HG02840 (cell line): ENCODE results near the gene SLC44A4.

Experiments
- ATAC-seq: cut with Tn5 transposase; IDR thresholded peaks from one replicate; pipeline ENCODE4 v1.9.1; 2021; ENCODE audit warnings: mild to moderate bottlenecking, moderate library complexity, moderate number of reproducible peaks; ENCODE audit not compliant: unreplicated experiment, low FRiP score

SLC44A4 gene

DNA sequence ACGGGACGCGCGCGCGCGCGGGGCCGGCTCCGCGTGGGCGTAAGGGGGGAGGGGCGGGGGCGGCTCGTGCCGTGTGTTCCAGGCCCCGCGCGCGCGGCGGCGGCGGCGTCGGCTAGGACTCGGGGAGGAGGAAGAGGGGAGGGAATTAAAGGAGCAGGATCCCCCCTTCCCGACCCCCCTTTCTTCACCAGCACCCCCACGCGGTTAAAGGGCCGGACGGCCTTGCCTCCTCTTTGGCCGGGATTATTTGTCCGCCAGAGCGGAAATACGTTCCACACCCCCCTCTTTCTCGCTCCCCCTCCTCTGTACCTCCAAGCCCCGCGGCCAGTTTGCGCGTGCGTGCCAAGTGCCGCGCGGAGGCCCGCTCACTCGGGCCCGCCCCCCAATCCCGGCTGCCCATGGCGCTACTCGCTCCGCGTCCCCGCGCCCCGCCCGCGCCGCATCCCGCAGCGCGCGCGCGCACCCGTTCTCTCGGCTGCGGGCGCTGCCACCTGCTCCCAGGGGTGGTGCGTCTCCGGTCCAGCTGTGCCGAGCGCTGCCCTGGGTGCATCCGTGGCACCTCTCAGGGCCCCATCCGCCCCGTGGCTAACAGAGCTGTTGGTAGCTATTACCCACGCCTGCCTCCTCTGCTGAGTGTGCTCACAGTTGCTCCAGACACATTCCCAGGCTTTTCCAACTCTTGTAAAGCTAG is 23.3 kb upstream of the SLC44A4 start, which contains the start of gene ZBTB12:
TSS of gene ZBTB12 (minus strand) at position 134 of the 691 bp plus-strand sequence. CDS start 781 bp downstream, outside the sequence.
- ATAC-seq, result peak; percentile 35

DNA sequence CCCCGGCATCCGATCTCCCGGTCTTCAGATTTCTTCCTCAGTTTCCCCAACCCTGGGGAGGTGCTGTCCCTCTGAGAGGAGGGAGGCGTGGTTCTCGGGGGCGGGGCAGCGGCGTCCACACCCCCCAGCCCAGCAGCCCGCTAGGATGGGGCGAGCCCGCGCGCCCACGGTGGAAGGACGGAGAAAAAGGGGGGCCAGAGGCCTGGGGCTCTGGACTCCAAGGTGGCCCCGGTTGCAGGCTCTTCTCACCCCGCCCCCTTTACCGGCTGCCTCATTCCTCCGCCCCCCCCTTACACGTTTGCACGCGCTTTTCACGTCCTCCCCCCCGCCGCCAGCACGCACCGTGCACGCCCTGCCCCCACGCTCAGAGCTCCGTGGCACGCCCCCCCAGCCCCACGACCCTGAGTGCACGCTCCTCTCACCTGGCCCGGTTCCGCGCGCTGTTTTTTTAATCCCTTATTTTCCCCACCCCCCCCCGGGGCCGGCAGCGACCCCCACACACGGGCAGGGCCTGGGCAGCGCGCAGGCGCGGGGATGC is 22.7 kb upstream of the SLC44A4 start:
- no peak for ATAC-seq

DNA sequence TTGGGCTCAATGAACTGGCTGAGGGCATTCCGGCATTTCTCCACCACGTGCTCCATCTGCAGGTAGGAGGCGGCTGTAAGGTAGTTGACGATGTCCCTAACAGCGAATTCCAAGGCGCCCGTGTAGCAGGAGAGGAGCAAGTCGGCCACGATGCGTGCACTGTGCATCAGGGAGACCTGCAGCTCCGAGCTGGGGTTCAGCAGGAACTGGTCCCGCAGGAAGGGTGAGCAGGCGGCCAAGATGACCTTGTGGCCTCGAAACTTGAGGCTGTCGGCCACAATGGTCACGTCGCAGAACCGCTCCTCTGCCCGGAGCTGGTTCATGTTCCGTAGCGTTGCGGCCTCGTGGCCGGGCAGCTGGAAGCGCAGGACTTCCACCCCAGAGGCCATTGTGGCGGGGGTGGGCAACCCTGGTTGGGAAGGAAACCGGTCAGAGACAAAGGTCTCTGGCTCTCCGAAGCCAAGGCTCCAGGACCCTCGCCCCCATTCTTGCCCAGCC is 22.2 kb upstream of the SLC44A4 start:
- no peak for ATAC-seq

DNA sequence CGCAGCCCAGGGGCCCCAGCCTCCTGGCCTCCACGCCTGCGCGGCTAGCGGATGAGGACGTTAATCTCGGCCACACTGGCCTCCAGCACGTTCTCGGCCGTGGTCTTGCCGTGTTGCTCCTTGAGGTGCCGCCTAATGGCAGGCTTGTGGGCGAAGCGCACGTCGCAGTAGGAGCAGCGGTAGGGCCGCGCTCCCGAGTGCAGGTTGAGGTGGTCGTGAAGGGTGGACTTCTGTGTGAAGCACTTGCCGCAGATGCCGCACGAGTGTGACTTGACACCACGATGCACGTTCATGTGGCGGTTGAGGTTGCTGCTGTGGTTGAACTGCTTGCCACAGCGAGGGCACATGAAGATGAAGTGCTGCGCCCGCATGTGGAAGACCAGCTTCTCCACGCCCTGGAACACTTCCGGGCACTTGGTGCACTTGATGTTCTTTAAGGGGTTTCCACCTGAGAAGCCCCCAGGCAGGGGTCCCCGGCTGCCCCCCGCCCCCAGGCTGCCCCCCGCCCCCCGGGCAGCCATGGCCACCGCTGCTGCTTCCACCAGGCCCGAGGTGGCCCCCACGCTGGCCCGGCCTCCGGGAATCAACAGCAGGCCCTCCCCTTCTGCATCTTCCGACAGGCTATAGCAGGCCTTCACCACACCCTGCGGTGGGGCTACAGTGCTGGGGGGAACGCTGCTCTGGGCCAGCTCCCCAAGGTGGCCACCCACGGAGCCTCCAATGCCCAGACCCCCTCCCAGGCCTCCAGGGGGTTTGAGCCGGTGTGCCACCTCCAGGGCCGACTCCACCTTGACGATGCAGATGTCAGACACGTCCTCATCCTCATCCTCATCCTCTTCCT is 21.3 kb upstream of the SLC44A4 start:
- ATAC-seq, result no peak

DNA sequence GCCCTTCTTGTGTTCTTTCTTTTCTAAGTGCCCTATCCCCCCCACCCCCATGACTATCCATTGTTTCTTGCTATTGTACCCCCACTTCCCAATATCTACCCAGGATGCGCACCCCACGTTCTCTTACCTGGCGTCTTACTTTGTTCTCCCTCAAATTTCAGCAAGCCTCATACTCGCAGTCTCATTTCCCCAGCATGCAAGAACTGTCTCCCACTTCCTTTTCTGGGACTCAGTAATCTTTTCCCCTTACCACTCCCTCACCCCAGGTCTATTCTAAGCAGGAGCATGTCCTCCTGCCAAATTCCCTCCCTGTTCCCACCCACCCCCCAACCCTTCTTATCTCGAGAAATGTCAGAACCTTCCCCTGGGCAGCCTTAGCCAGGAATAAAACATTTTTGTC is 20.4 kb upstream of the SLC44A4 start:
- no peak for ATAC-seq

DNA sequence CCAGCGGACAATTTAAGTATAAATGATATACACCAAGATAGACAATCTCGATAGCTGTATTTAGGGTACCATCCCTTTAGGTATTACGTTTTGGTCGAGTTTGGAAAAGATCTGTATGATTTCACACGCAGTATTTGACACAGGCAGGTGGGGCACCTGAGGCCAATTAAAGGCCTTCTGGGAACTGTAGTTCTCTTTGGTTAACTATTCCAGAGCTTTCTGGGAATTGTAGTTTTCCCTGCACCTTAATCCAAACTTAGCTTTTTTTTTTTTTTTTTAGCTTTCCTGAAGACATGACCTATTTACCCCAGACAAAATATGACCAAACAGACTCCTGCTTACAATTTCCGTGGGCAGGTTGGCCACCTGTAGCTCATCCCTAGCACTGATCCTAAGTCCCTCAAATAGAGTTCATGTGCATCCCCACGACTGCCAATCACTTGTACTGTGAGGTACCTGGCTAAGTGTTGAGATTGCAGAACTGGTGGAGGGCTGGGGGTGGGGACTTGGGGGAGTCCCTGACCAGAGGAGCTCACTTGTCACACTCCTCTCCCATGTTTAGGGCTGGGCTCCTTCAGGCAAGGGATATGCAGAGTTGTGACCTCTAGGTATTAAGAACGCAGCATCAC is 19.7 kb upstream of the SLC44A4 start:
- ATAC-seq, result no peak

DNA sequence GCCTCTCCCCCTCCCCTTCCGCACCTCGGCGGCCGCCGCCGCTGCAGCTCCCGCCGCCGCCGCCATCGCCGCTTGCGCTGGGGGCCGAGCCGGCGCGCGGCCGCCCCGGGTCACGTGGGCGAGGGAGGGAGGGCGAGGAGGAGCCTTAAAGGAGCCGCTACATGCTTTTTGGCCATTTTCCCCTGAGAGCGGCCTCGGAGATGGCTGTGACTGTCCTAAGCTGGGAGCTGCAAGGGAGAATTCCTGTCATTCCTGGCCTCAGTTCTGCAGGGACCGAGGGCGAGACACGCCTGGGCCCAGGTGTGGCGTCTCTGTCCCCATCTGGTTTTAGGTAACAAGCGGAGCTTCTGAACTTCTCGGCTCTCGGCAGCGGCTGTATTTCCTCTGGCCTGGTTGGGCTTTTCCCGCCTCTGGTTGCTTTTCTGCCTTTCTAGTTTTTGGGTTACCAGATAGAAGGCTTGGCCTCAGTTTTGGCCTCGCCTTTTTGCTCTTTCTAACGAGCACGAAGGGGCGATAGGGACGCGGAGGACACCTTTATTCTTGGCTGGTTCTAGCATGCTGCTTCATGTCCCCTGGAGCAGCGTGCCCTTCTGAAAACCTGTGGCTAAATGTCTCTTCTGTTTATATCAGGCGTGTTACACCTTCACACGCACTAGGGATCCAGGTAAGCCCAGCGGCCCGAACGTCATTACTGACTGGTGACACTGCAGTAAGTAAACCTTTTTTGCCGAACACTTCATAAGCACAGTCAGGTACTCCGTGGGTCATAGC is 19.0 kb upstream of the SLC44A4 start, which contains the start of gene EHMT2:
TSS of gene EHMT2 (minus strand) at position 87 of the 771 bp plus-strand sequence. CDS start at position 66, 21 bp downstream.
- peak; percentile 49 for ATAC-seq

DNA sequence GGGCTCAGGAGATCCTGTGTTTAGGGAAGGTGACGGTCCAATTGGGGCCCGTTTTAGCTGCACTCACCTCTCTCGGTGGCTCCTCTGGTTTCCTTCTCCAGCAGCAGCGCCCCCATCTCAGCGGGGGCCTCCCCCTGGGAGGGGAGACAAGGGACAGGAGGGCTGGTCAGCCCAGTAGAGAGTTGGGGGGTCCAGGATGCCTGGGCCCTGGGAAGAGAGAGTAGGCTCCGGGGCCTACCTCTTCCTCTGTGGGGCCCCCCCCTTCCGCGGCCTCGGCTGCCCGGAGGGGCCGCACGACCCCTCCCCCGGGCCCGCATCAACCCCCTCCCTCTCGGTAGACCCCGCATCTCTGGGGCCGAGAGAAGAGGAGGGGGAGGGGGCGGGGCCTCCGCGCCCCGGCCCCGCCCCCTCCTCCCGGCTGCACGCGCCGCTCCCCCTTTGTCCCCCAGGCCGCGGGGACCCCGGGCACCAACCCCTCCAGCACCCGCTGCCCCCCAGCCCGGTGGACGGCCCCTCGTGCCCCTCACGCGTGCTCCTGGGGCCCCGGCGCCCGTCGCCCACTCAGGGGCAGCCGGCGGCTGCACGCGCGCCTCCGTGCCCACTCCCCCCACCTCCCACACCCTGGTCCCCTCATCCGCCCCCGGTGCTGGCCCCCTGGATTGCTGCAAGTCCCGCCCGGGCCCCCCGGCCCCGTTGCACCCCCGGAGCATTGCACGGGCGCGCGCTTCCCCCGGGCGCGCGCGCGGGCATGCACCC is 18.2 kb upstream of the SLC44A4 start:
- no peak for ATAC-seq

DNA sequence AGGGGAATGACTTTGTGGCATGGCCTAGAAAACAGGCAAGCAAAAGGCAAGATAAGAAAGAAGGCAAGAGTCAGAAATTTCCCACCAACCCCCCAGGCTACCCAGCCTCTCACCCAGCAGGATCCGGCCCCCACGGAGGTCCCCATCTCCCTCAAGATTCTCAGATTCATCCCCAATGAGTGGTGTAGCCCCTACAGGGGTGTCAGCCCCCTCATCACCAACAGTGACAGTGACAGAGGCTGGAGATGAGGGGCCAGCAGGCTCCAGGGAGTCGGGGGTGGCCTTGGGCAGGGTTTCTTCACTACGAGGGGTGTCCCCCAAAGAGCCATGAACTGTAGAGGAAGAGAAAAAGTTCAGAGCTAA is 17.7 kb upstream of the SLC44A4 start:
- ATAC-seq, result no peak

DNA sequence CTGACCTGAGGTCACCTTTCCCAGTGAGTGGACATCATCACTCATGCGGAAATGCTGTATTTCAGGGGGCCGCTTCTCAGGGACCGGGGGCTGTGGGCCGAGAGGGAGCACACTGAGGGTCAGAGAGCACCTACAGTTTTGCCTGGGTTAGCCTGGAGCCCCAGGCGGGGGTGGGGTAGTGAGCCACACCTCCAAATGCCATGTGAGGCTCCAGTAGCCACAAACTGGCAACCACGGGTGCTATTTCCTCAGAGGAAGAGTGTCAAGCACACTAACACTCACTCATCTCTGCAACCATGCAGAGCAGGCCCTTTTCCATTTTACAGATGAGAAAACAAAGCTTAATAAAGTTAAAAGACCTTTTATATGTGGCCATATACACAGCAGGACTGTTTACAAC is 14.0 kb upstream of the SLC44A4 start:
- ATAC-seq, result no peak

DNA sequence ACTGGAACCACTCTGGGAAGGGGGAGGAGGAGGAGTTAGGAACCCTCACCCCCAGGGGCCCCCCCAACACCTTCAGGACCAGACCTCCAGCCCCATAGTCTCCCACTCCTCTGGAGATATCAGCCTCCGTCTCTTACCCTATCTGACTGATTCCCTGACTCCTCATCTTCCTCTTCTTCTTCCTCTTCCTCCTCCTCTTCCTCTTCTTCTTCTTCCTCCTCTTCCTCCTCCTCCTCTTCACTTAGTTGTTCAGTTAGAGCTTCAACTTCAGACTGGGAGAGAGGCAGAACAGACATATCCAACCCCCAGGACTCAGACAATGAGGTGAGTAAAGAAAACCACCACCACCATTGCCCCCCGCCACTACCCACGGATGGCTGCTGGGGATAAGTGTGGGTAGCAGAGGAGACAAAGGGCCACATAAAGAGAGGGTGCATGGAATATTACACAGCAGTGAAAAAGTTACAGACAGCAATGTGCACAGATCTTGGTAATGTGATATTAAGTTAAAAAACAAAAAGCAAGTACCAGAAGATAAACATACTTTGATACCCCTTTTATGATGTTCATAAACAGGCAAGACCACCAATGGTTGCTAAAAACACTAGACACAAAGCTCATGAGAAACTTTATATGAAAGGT is 10.7 kb upstream of the SLC44A4 start:
- no peak for ATAC-seq

DNA sequence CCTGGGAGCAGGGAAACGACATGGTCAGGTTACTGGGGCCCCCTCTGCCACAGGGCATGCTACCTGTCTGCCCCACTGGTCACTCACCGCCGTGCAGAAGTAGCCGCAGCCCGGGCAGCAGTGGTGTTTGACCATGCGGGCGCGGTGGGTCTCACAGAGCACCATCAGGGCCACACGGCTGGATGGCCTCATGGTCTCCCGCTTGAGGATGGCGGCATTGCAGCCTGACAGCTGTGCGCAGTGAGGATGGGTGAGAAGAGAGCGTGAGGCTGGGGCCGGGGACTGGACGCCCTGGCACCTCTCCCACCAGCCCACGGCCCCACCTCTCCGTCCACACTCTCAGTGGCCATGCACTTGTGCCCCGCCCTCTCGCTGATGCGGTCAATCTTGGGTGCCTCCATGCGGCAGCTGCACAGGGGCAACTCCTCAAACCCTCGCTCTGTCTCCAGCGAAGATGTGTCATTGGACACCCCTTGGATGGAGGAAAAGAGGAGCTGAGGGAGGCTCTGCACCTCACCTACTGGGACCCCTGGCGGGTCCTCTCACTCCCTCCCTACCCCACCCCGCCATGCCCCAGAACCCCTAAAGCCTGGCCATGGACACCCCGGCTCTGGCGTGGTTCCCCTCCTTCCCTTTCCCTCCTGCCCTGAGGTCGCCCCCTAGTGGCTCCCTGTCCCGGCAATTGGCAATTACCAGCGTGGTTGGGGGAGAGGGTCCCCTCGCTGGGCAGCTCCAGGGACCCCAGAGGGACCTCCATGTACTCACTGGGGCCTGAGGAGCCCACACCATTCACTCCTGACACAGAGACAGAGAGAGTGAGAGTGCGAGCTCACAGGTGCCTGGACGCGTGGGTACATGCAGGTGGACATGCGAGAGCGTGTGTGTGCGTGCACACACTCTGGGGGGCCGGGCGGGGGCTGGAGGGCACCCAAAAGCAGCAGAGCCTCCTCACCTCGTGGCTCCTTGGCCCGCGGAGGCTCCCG is 9.8 kb upstream of the SLC44A4 start:
- ATAC-seq, result no peak

DNA sequence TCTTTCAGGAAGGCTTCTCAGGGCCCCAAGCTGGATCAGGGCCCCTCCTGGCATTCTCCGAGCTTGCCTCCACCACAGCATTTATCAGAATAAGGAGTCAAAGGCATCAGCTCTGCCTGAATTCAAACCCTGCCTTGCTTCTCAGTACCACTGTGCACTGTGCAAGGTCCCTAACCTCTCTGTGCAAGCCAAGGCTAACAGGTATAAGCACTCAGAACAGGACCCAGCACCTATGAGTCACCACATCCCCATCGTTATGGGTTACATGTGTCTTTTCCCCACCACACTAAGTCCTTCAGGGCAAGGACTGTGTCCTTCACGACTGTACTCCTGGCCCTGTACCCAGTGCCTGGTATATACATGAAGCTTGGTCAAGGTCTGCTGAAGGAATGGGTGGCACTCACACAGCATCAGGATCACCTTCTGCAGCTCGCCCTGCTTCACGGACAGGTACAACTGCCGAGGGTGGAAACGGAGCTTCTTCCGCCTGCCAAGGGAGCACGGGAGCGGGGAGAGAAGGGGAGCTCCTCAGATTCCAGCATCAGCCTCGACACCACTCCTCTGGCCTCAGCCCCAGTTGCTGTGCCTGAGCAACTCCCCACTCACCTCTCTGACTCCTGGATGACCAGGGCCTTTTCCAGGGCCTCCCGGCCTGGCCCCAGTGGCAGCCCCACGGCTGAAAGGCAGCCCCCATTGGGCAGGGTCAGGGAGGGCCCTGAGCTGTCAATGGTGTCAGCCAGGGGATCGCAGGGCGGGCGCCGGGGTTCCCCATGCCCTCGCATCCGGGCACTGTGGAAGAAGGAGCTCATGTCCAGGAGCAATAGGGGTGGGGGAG is 8.6 kb upstream of the SLC44A4 start:
- no peak for ATAC-seq

DNA sequence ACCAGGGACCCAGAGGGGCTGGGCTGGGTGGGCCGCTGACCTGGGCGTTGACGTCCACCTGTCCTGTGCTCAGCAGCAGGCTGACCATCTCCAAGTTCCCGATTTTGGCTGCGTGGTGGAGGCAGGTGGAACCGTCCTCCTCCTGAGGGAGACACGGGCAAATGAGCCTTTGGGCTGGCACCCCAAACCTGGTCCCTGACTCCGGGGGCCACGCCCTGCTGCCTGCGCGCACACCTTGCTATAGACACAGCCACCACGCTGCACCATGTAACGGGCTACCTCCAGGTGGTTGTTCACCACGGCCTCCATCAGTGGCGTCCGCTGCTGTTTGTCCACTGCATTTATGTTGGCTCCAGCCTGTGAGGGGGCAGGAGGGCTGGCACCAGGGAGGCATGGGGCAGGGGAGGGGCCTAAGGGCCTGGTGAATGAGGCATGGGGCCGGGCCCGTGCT is 7.8 kb upstream of the SLC44A4 start:
- no peak for ATAC-seq

DNA sequence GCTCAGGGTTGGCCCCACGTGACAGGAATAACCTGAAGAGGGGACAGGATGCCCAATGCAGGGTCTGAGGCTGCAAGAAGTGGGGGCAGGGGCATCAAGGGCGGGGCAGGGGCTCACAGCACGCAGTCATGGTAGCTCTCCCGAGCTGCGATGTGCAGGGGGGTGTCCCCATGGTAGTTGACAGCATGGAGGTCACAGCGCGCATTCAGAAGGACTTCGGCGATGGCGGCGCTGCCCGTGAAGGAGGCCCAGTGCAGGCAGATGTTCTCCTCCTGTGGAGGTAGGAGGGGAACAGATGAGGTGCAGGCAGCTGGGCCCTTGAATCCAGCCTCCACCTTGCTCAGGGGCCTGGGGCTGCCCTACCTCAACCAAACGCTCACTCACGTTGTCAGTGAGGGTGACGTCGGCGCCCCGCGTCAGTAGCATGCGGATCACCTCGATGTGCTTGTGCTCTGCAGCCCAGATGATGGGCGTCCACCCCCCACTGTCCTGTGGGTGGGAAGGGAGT is 5.8 kb upstream of the SLC44A4 start:
- ATAC-seq, result no peak

DNA sequence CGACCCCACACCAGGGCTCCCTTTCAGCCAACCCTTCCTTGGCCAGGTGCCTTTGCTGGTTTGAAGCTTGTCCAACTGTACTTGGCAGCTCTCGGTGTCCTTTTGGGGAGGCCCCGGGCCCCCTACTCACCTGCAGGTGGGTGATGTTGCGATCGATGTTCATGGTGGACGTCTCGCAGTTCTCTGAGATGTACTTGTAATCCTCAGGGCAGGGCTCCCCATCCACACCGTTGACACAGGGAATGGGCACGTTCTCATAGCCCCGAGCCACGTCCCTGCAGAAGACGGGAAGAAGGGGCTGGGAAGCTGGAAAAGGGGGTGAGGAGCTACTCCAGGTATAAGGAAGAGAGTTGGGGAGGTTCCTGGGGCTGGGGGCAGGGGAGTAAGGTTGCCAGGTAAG is 4.9 kb upstream of the SLC44A4 start:
- ATAC-seq, result no peak

DNA sequence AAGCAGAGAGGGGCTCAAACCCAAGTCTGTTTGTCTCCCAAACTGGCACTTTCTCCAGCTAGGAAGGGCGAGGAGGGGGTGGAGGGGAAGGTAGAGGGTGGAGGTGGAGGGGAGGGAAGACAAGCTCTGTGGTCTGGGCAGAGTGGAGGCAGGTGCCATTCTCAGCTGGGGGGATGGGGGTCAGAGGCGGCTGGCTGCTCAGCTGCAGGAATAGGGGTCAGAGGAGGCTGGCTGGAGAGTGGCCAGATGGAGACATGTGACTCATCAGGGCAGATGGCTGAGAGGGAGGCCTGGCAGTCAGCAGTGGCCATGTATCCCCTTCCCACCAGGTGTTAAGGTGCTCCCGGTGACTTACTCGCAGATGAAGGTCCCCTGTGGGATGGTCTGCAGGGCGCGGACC is 3.5 kb upstream of the SLC44A4 start:
- no peak for ATAC-seq
